Activated CD8-positive, alpha-beta T cell treated with anti-CD3 and anti-CD28 coated beads for 36 hours (primary cell): Measurements from ENCODE around the gene TENT5C. TPM values are rescaled to one million over a fixed set of nuclear protein-coding genes. Genes with fewer than 3 reads are reported as not detected.

ENCODE experiments used
- ATAC-seq: fragments of 200-7000 bp; cut with Tn5 transposase; one replicate; pipeline ENCODE4 v1.10.0; 2021; ENCODE audit warnings: mild to moderate bottlenecking, moderate library complexity
- CTCF ChIA-PET: fragments of 350-600 bp; sonication (Branson Sonifier 250); formaldehyde crosslinking; loops from one replicate; lab custom pipeline; 2021; ENCODE audit warnings: antibody characterized with exemption; lab: Charles Lee
- POLR2A ChIA-PET: fragments of 350-600 bp; sonication (Branson Sonifier 250); formaldehyde crosslinking; loops from one replicate; lab custom pipeline; 2021; ENCODE audit warnings: antibody characterized with exemption; lab: Charles Lee
- DNase-seq: peaks from one replicate; pipeline ENCODE4 v3.0.0-alpha.2; 2020
- H3K27ac Mint-ChIP-seq: one replicate; pipeline ENCODE4 v1.8.0; 2021; ENCODE audit warnings: mild to moderate bottlenecking, mixed read lengths
- H3K27me3 Mint-ChIP-seq: one replicate; pipeline ENCODE4 v1.8.0; 2021; ENCODE audit warnings: mixed read lengths
- H3K36me3 Mint-ChIP-seq: one replicate; pipeline ENCODE4 v1.8.0; 2021; ENCODE audit warnings: low read depth, mixed read lengths
- H3K4me1 Mint-ChIP-seq: one replicate; pipeline ENCODE4 v1.8.0; 2021; ENCODE audit warnings: low read depth, mixed read lengths
- H3K4me3 Mint-ChIP-seq: one replicate; pipeline ENCODE4 v1.8.0; 2021; ENCODE audit warnings: mild to moderate bottlenecking, moderate library complexity, mixed read lengths
- H3K9me3 Mint-ChIP-seq: one replicate; pipeline ENCODE4 v1.8.0; 2021; ENCODE audit warnings: mixed read lengths
- CTCF ChIP-seq: fragments of 200-600 bp; IDR thresholded peaks from one replicate; pipeline ENCODE4 v1.8.0; 2022; ENCODE audit warnings: antibody characterized with exemption, mild to moderate bottlenecking
- intact Hi-C: fragments of 100-400 bp; cut with micrococcal nuclease; formaldehyde crosslinking; loops from one replicate; pipeline ENCODE4 v1.10.0; 2022
- total RNA-seq, 2 experiments: library from RNA; stranded (reverse); gene quantifications; one replicate each; pipeline ENCODE4 v1.2.3, GENCODE V29; 2021

The TENT5C gene
- total RNA-seq, 2 experiments from 2014 or later = 13.1 to 13.6 TPM

GRCh38 chr1:117574161-117574835 is 31.6 kb upstream of the TENT5C start:
- no peak overlapping the region for H3K4me3 Mint-ChIP-seq
- no peak for DNase-seq
- POLR2A ChIA-PET = no interaction called here
- H3K27ac Mint-ChIP-seq = no peak overlapping the region
- no peaks in the 10 kb centered on the region for H3K27me3 Mint-ChIP-seq
- CTCF ChIA-PET = interaction anchor here (1.7 to 2.6 kb wide), 2 partner anchors 39 to 137 kb away, joined by 5 to 14 read pairs; no protein-coding TSS in a partner anchor
- H3K9me3 Mint-ChIP-seq = no peaks in the 10 kb centered on the region
- no peak for ATAC-seq
- intact Hi-C loops = no loop called here
- peaks cover 16% of the 10 kb centered on the region for H3K4me1 Mint-ChIP-seq
- H3K36me3 Mint-ChIP-seq = no peaks in the 10 kb centered on the region
- TF ChIP-seq CTCF = no peak

- Mint-ChIP-seq H3K4me1 (peaks cover 16% of the 10 kb centered on the region), H3K9me3 (no peaks in the 10 kb centered on the region), H3K4me3 (no peak overlapping the region), H3K27ac (no peak overlapping the region), H3K36me3 (no peaks in the 10 kb centered on the region), H3K27me3 (no peaks in the 10 kb centered on the region)
- no peak for TF ChIP-seq CTCF
- POLR2A ChIA-PET = interaction anchor here (0.8 to 0.9 kb wide), 2 partner anchors 10 to 13 kb away, joined by 3 read pairs; no protein-coding TSS in a partner anchor
- intact Hi-C loops = no loop called here
- DNase-seq (no peak), ATAC-seq (no peak)
- CTCF ChIA-PET = interaction anchor here (0.8 to 1.7 kb wide), 3 partner anchors 32 to 41 kb away, joined by 3 to 5 read pairs (median 3); no protein-coding TSS in a partner anchor
These were observed 30.1 kb upstream of the TENT5C start for GRCh38 chr1:117575586-117576225.

GRCh38 chr1:117576236-117576635 is 29.6 kb upstream of the TENT5C start:
- Mint-ChIP-seq H3K4me1 (peaks cover 16% of the 10 kb centered on the region), H3K4me3 (no peak overlapping the region), H3K36me3 (no peaks in the 10 kb centered on the region), H3K27ac (no peak overlapping the region), H3K9me3 (no peaks in the 10 kb centered on the region), H3K27me3 (no peaks in the 10 kb centered on the region)
- ATAC-seq (no peak), DNase-seq (no peak)
- TF ChIP-seq CTCF = no peak
- CTCF ChIA-PET = interaction anchor here (0.8 to 1.7 kb wide), 4 partner anchors 31 to 178 kb away, joined by 3 to 5 read pairs (median 4); no protein-coding TSS in a partner anchor
- intact Hi-C loops = no loop called here
- POLR2A ChIA-PET = interaction anchor here (0.7 kb wide), 1 partner anchor 42 kb away, joined by 3 read pairs; no protein-coding TSS in a partner anchor

GRCh38 chr1:117577191-117577885 is 28.5 kb upstream of the TENT5C start:
- TF ChIP-seq CTCF = no peak
- H3K36me3 Mint-ChIP-seq = no peaks in the 10 kb centered on the region
- ChIA-PET POLR2A (interaction anchor here (1.0 kb wide), 1 partner anchor 105 kb away, joined by 3 read pairs; no protein-coding TSS in a partner anchor), CTCF (interaction anchor here (1.3 to 1.7 kb wide), 2 partner anchors 43 to 176 kb away, joined by 4 to 5 read pairs; no protein-coding TSS in a partner anchor)
- peaks cover 10% of the 10 kb centered on the region for H3K4me1 Mint-ChIP-seq
- H3K4me3 Mint-ChIP-seq = no peak overlapping the region
- intact Hi-C loops = no loop called here
- H3K27me3 Mint-ChIP-seq = no peaks in the 10 kb centered on the region
- H3K27ac Mint-ChIP-seq = no peak overlapping the region
- H3K9me3 Mint-ChIP-seq = no peaks in the 10 kb centered on the region
- no peak for ATAC-seq
- DNase-seq = no peak
